ENCODE measurements around the gene CYP2S1.
"Not testable (repeated sequence)": the region's sequence is repeated elsewhere in the genome, so short reads cannot be mapped to it uniquely, and the experiment has no call there.

Gene CYP2S1

DNA sequence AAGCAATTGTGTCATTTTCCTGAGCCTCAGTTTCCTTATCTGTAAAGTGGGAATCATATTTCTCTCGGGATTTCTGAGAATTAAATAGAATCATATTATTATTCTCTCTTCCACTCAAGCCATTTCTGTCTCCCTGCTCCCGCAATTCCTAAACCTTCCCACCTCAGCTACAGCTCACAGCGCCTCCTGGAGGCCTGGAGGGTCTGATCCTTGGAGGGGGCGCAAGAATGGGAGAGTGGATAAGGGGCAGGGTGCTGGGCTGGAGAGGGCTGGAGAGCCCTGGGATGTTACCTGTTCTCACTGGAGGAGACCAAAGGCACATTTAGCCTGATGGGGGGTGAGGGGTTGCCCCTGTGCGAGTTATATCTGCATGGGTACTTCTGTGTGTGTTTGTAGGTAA is 31.1 kb upstream of the CYP2S1 start:
- TF ChIP-seq, protein P1, sequence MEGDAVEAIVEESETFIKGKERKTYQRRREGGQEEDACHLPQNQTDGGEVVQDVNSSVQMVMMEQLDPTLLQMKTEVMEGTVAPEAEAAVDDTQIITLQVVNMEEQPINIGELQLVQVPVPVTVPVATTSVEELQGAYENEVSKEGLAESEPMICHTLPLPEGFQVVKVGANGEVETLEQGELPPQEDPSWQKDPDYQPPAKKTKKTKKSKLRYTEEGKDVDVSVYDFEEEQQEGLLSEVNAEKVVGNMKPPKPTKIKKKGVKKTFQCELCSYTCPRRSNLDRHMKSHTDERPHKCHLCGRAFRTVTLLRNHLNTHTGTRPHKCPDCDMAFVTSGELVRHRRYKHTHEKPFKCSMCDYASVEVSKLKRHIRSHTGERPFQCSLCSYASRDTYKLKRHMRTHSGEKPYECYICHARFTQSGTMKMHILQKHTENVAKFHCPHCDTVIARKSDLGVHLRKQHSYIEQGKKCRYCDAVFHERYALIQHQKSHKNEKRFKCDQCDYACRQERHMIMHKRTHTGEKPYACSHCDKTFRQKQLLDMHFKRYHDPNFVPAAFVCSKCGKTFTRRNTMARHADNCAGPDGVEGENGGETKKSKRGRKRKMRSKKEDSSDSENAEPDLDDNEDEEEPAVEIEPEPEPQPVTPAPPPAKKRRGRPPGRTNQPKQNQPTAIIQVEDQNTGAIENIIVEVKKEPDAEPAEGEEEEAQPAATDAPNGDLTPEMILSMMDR (IDR thresholded peaks at IDR 0.05; ENCODE audit: borderline replicate concordance, insufficient read depth, low read depth, low read length): 0 out of 2 replicates have a peak, but pooled peaks have one; percentile 6
- H3K4me3 ChIP-seq (ENCODE audit: low read depth, low read length): no peak overlapping the region

DNA sequence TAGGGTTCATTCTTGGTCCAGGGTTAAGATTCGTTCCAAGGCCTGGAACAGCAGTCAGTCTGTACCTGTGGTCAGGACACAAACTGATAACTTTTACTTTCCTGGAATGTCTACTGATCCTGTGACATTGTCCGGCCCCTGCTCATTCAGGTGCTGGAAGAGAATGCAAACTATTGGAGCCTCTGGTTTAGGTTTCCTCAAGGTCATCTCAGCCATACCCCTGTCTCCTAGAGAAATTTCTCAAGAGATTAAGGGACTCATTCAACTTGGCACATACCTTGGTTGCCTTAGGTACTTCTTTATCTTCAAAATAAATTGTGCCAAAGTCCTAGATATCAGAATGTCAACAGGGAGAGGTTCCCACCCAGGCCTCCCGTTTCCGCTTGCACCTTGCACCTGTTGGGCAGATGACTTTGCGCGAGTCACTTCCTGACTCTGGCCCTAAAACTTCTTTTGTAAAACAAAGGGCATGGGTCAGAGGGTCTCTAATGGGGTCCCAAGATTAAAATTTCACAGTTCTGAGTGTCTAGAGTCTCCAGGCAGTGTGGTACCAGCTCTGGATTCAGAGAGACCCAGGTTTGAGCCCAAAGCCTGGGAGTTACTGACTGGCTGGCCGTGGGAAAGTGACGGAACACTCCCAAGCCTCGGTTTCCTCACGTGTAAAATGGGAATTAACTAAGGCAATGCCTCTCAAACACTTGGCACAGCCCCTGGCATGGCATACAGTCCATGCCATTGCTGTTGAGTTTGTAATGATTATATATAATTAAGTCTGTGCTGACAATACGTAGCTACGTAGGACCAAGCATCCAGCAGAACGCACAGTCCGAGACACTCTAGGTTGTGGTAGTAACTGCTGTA is 25.8 kb upstream of the CYP2S1 start:
- no peak overlapping the region for H3K4me3 ChIP-seq (ENCODE audit: low read depth, low read length)
- TF ChIP-seq, protein P1 (IDR thresholded peaks at IDR 0.05; ENCODE audit: borderline replicate concordance, insufficient read depth, low read depth, low read length): no peak

GRCh38 chr19:41172297-41173164 is 20.5 kb upstream of the CYP2S1 start:
- TF ChIP-seq, protein P1 (IDR thresholded peaks at IDR 0.05; ENCODE audit: borderline replicate concordance, insufficient read depth, low read depth, low read length): no peak
- no peak overlapping the region for H3K4me3 ChIP-seq (ENCODE audit: low read depth, low read length)

DNA sequence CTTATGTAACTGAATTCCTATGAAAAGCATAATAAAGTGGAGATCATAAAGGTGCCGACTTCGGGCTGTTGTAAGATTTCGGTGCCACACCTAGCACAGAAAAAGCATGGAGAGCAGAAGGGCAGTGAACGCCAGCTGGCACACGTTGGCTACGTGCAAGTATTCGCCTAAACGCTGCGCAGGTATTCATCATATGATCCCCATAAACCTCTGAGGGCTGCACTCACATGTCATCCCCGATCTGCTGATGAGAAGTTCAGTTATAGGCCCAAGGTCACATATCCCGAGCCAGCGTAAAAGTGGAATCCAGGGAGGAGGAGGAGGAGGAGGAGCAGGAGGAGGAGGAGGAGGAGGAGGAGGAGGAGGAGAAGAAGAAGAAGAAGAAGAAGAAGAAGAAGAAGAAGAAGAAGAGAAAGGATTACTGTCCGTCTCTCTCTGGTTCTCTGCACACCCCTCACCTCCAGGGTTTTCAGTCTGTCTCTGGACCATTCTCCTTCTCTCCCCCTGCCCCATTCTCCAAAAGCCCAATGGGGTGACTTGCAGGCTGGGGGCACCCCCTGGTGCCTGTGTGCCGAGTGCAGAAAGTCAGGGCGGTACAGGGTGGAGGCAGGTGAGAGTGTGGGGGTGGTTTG is 18.6 kb upstream of the CYP2S1 start:
- TF ChIP-seq, protein P1 (IDR thresholded peaks at IDR 0.05; ENCODE audit: borderline replicate concordance, insufficient read depth, low read depth, low read length): no peak

DNA sequence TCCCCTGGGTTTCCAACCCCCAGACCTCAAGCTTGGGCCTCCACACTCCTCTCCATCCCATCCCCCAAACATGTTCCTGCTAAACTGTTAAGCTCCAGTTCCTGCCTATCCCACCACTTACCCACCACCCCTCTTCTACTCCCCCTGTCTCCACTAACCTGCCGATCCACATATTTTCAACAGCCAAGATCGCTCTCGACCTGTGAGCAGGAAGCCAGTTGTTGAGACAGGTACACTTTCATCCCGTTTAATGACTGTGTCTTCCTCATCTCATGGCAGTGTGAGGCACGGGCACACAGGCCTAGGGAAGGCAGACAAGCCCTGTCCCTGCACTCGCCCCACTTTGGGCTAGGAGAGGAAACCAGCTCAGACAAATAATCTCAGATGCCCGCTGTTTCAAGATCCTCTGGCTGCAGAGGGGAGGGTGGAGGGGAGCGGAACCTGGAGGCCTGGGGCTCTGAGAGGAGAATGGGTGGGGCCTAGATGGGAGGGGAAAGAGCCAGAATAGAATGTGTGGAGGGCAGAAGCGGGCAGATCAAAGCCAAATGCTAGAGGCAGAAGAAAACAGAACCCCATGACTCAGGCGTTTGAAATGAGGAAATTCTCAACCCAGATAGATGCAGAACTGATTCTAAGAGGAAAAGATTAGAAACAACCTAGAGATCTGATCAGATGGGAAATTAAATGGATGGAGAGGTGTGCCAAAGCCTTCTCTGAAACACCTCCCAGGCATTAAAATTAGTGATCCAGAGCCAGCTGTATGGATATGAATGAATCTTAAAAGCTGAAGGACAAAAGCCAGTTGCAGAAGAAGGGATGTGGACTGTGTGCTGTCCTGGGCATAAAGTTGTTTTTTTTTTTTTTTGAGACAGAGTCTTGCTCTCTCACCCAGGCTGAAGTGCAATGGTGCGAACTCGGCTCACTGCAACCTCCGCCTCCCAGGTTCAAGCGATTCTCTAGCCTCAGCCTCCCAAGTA is 16.9 kb upstream of the CYP2S1 start:
- H3K4me3 ChIP-seq (ENCODE audit: low read depth, low read length): no peak overlapping the region
- TF ChIP-seq, protein P1 (IDR thresholded peaks at IDR 0.05; ENCODE audit: borderline replicate concordance, insufficient read depth, low read depth, low read length): no peak

More for the DNA sequence above, 18.6 kb upstream of the CYP2S1 start:
- H3K4me3 ChIP-seq (ENCODE audit: low read depth, low read length): no peak overlapping the region

DNA sequence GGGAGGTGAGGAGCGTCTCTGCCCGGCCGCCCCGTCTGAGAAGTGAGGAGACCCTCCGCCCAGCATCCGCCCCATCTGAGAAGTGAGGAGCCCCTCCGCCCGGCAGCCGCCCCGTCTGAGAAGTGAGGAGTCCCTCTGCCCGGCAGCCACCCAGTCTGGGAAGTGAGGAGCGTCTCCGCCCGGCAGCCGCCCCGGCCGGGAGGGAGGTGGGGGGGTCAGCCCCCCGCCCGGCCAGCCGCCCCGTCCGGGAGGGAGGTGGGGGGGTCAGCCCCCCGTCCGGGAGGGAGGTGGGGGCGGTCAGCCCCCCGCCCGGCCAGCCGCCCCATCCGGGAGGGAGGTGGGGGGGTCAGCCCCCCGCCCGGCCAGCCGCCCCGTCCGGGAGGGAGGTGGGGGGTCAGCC is 12.8 kb upstream of the CYP2S1 start:
- not testable (repeated sequence) for H3K4me3 ChIP-seq (ENCODE audit: low read depth, low read length)
